ENCODE data around the gene CAP1. TPM values are rescaled to one million over a fixed set of nuclear protein-coding genes. Genes with fewer than 3 reads are reported as not detected.

Gene CAP1
- total RNA-seq, 1 experiment from 2014 or later, result 229 TPM

GRCh38 chr1:40058097-40058452, 17.5 kb downstream of the CAP1 start:
- Histone ChIP-seq H3K79me2 (ENCODE audit: low read length) (peaks cover 80% of the 10 kb centered on the region), H3K36me3 (ENCODE audit: insufficient read depth, low read length) (peaks cover 25% of the 10 kb centered on the region), H2AFZ (ENCODE audit: low read length) (no peak overlapping the region), H3K4me1 (ENCODE audit: low read length) (peaks cover 59% of the 10 kb centered on the region), H3K27me3 (ENCODE audit: low read length) (no peaks in the 10 kb centered on the region), H3K9ac (ENCODE audit: low read length) (no peak overlapping the region), H3K9me2 (replicated peaks; ENCODE audit: insufficient read depth, low read length) (no peaks in the 10 kb centered on the region), H3K27ac (ENCODE audit: low read length) (peak overlapping the region; percentile 98), H3K4me3 (ENCODE audit: low read length) (no peak overlapping the region), H3K4me2 (ENCODE audit: low read depth, low read length, poor library complexity, severe bottlenecking) (no peak overlapping the region), H4K20me1 (ENCODE audit: insufficient read depth, low read depth, low read length) (peaks cover 3% of the 10 kb centered on the region; the same call in 1 of the 2 replicates), H3K9me3 (ENCODE audit: low read length) (no peaks in the 10 kb centered on the region)
- no peak for DNase-seq

- Histone ChIP-seq H4K20me1 (ENCODE audit: insufficient read depth, low read depth, low read length) (peaks cover 3% of the 10 kb centered on the region; the same call in 1 of the 2 replicates), H3K79me2 (ENCODE audit: low read length) (peaks cover 74% of the 10 kb centered on the region), H3K4me3 (ENCODE audit: low read length) (peak overlapping the region; percentile 56; the same call in 1 of the 2 replicates), H3K9me3 (ENCODE audit: low read length) (no peaks in the 10 kb centered on the region), H3K9me2 (replicated peaks; ENCODE audit: insufficient read depth, low read length) (no peaks in the 10 kb centered on the region), H3K9ac (ENCODE audit: low read length) (peak overlapping the region; percentile 12; the same call in 1 of the 2 replicates), H3K27me3 (ENCODE audit: low read length) (no peaks in the 10 kb centered on the region), H2AFZ (ENCODE audit: low read length) (no peak overlapping the region), H3K27ac (ENCODE audit: low read length) (peak overlapping the region; percentile 98), H3K4me1 (ENCODE audit: low read length) (peaks cover 65% of the 10 kb centered on the region), H3K36me3 (ENCODE audit: insufficient read depth, low read length) (peaks cover 30% of the 10 kb centered on the region), H3K4me2 (ENCODE audit: low read depth, low read length, poor library complexity, severe bottlenecking) (peak overlapping the region; percentile 79)
- DNase-seq, result no peak
These were observed 18.2 kb downstream of the CAP1 start for GRCh38 chr1:40058453-40059337.

GRCh38 chr1:40059338-40059959, 18.9 kb downstream of the CAP1 start:
- Histone ChIP-seq H3K9me3 (ENCODE audit: low read length) (no peaks in the 10 kb centered on the region), H3K4me2 (ENCODE audit: low read depth, low read length, poor library complexity, severe bottlenecking) (peak overlapping the region; percentile 79), H4K20me1 (ENCODE audit: insufficient read depth, low read depth, low read length) (peaks cover 3% of the 10 kb centered on the region; the same call in 1 of the 2 replicates), H3K27me3 (ENCODE audit: low read length) (no peaks in the 10 kb centered on the region), H3K9me2 (replicated peaks; ENCODE audit: insufficient read depth, low read length) (no peaks in the 10 kb centered on the region), H3K9ac (ENCODE audit: low read length) (peak overlapping the region; percentile 64), H3K27ac (ENCODE audit: low read length) (peak overlapping the region; percentile 98), H2AFZ (ENCODE audit: low read length) (no peak overlapping the region), H3K79me2 (ENCODE audit: low read length) (peaks cover 68% of the 10 kb centered on the region), H3K4me3 (ENCODE audit: low read length) (peak overlapping the region; percentile 56), H3K4me1 (ENCODE audit: low read length) (peaks cover 72% of the 10 kb centered on the region), H3K36me3 (ENCODE audit: insufficient read depth, low read length) (peaks cover 35% of the 10 kb centered on the region)
- DNase-seq, result peak; percentile 81

GRCh38 chr1:40059960-40060750, 19.6 kb downstream of the CAP1 start:
- H3K4me3 ChIP-seq (ENCODE audit: low read length), result peak overlapping the region; percentile 56; the same call in 1 of the 2 replicates
- H3K9me3 ChIP-seq (ENCODE audit: low read length), result no peaks in the 10 kb centered on the region
- H3K9ac ChIP-seq (ENCODE audit: low read length), result peak overlapping the region; percentile 64
- peaks cover 3% of the 10 kb centered on the region; the same call in 1 of the 2 replicates for H4K20me1 ChIP-seq (ENCODE audit: insufficient read depth, low read depth, low read length)
- H3K4me1 ChIP-seq (ENCODE audit: low read length), result peaks cover 79% of the 10 kb centered on the region
- peaks cover 36% of the 10 kb centered on the region for H3K36me3 ChIP-seq (ENCODE audit: insufficient read depth, low read length)
- H3K27me3 ChIP-seq (ENCODE audit: low read length), result no peaks in the 10 kb centered on the region
- peak overlapping the region; percentile 98 for H3K27ac ChIP-seq (ENCODE audit: low read length)
- H2AFZ ChIP-seq (ENCODE audit: low read length), result no peak overlapping the region
- peaks cover 63% of the 10 kb centered on the region for H3K79me2 ChIP-seq (ENCODE audit: low read length)
- DNase-seq, result no peak
- no peaks in the 10 kb centered on the region for H3K9me2 ChIP-seq (replicated peaks; ENCODE audit: insufficient read depth, low read length)
- peak overlapping the region; percentile 79 for H3K4me2 ChIP-seq (ENCODE audit: low read depth, low read length, poor library complexity, severe bottlenecking)

DNA sequence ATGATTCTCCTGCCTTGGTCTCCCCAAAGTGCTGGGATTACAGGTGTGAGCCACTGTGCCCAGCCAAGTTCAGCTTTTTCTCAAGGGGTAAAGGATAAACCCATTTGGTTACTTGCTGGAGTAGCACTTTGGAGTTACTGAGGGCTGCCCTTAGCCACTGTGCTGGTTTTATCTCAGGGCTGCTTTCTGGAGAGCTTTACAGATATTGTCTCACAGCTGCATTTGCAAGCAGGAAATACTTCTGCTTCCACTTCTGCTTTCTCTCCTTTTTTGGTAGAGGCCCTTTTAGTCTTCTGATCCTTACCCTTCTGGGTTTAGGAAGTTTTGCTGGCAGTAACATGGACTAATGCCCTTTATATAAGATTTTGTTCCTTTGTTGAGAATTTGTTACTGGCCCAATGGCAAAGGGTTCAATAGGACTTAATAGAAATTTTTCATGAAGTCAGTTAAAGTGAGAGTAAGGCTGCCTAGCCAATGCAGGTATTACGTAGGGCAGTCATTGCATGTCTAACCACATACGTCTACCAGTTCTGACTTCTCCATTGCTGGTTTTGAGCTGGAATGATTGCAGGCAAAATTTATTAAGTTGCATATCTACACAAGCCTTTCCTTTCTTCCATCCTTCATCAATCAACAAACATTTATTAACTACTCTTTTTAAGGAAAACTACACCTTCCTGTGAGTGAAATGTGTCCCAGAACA, 24.4 kb downstream of the CAP1 start:
- H3K27me3 ChIP-seq (ENCODE audit: low read length), result no peaks in the 10 kb centered on the region
- H3K4me1 ChIP-seq (ENCODE audit: low read length), result peaks cover 71% of the 10 kb centered on the region
- H3K4me2 ChIP-seq (ENCODE audit: low read depth, low read length, poor library complexity, severe bottlenecking), result peak overlapping the region; percentile 74
- no peak overlapping the region for H2AFZ ChIP-seq (ENCODE audit: low read length)
- H4K20me1 ChIP-seq (ENCODE audit: insufficient read depth, low read depth, low read length), result no peaks in the 10 kb centered on the region
- peak; percentile 83 for DNase-seq
- H3K9ac ChIP-seq (ENCODE audit: low read length), result peak overlapping the region; percentile 66
- no peaks in the 10 kb centered on the region for H3K9me2 ChIP-seq (replicated peaks; ENCODE audit: insufficient read depth, low read length)
- H3K36me3 ChIP-seq (ENCODE audit: insufficient read depth, low read length), result peaks cover 72% of the 10 kb centered on the region
- H3K9me3 ChIP-seq (ENCODE audit: low read length), result no peaks in the 10 kb centered on the region
- peak overlapping the region; percentile 98 for H3K27ac ChIP-seq (ENCODE audit: low read length)
- H3K79me2 ChIP-seq (ENCODE audit: low read length), result peaks cover 36% of the 10 kb centered on the region
- peak overlapping the region; percentile 48; the same call in 1 of the 2 replicates for H3K4me3 ChIP-seq (ENCODE audit: low read length)

- Histone ChIP-seq H3K27ac (ENCODE audit: low read length) (peak overlapping the region; percentile 98), H3K36me3 (ENCODE audit: insufficient read depth, low read length) (peaks cover 70% of the 10 kb centered on the region), H3K9me2 (replicated peaks; ENCODE audit: insufficient read depth, low read length) (no peaks in the 10 kb centered on the region), H2AFZ (ENCODE audit: low read length) (no peak overlapping the region), H3K4me2 (ENCODE audit: low read depth, low read length, poor library complexity, severe bottlenecking) (no peak overlapping the region), H3K4me3 (ENCODE audit: low read length) (no peak overlapping the region), H3K9me3 (ENCODE audit: low read length) (no peaks in the 10 kb centered on the region), H3K4me1 (ENCODE audit: low read length) (peaks cover 50% of the 10 kb centered on the region), H3K27me3 (ENCODE audit: low read length) (no peaks in the 10 kb centered on the region), H3K9ac (ENCODE audit: low read length) (0 out of 2 replicates have a peak overlapping the region, but pooled peaks have one; percentile 6), H3K79me2 (ENCODE audit: low read length) (peaks cover 15% of the 10 kb centered on the region), H4K20me1 (ENCODE audit: insufficient read depth, low read depth, low read length) (no peaks in the 10 kb centered on the region)
- no peak for DNase-seq
These were observed 26.5 kb downstream of the CAP1 start for GRCh38 chr1:40067023-40067422.

DNA sequence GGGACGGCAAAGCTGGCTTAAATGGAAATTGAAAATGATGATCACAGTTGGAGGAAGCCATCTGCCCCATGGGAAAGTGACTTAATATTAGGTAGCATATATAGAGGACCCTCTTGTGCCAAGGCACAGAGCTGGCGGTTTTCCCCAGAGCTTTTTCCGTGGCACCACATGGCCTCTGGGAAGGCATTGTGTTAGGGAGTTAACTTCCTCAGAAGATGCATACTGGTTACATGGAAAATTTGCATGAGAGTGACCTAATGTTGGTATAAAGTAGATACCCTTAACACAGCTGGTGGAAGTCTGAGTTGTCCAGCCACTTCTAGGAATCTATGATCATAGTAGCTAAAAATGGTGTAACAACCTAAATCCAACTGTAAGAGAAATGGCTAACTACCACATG, 27.3 kb downstream of the CAP1 start:
- H3K9ac ChIP-seq (ENCODE audit: low read length), result no peak overlapping the region
- H3K36me3 ChIP-seq (ENCODE audit: insufficient read depth, low read length), result peaks cover 76% of the 10 kb centered on the region
- no peaks in the 10 kb centered on the region for H3K9me3 ChIP-seq (ENCODE audit: low read length)
- no peak overlapping the region for H2AFZ ChIP-seq (ENCODE audit: low read length)
- no peak overlapping the region for H3K27ac ChIP-seq (ENCODE audit: low read length)
- no peak for DNase-seq
- peaks cover 47% of the 10 kb centered on the region for H3K4me1 ChIP-seq (ENCODE audit: low read length)
- H3K4me2 ChIP-seq (ENCODE audit: low read depth, low read length, poor library complexity, severe bottlenecking), result no peak overlapping the region
- peaks cover 13% of the 10 kb centered on the region; the same call in 1 of the 2 replicates for H3K79me2 ChIP-seq (ENCODE audit: low read length)
- no peaks in the 10 kb centered on the region for H3K9me2 ChIP-seq (replicated peaks; ENCODE audit: insufficient read depth, low read length)
- no peaks in the 10 kb centered on the region for H4K20me1 ChIP-seq (ENCODE audit: insufficient read depth, low read depth, low read length)
- no peaks in the 10 kb centered on the region for H3K27me3 ChIP-seq (ENCODE audit: low read length)
- H3K4me3 ChIP-seq (ENCODE audit: low read length), result no peak overlapping the region

All from Karpas-422 (cell line).